ENCODE measurements around the gene FXYD1. TPM values are rescaled to one million over a fixed set of nuclear protein-coding genes. Genes with fewer than 3 reads are reported as not detected.

The FXYD1 gene
- total RNA-seq, 2 experiments from 2014 or later, result 0.57 to 11.5 TPM

DNA sequence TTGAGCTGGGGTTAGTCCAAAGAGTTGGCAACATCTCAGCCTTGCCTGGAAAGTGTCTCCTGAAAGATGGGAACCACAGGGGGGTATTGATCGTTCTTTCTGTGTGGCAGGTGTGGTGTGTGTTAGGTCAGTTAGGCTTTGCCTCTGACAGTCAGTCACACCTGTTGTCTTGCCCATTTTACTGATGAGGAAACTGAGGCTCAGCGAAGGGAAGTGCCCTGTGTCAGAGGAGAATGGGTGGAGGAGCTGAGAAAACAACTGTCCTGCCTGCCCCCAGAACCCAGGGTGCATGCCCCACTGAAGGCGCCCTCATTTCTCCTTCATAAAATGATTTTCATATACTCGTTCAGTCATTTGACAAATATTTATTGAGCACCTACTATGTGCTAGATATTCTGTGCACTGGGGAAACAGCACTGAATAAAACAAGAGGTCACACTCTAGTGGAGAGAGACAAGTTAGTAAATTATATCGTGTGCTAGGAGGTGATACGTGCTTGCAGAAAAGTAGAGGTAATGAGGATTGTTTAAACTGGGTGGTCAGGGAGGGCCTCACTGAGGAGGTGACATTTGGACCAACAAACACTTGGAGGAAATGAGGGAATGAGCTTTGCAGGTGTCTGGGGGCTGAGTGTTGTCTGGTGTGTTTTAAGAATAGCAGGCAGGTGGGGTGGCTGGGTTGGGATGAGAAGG is 17.5 kb downstream of the FXYD1 start:
- no peak for TF ChIP-seq EZH2phosphoT487 (IDR thresholded peaks at IDR 0.05; ENCODE audit: borderline replicate concordance, low read depth, low read length)
- H3K9me2 ChIP-seq (ENCODE audit: insufficient read depth, low read length), result no peaks in the 10 kb centered on the region
- CTCF ChIA-PET (ENCODE audit: unreplicated experiment), result no interaction called here

GRCh38 chr19:35156673-35157014 is 18.0 kb downstream of the FXYD1 start:
- H4K20me1 ChIP-seq (ENCODE audit: insufficient read depth, low read length), result no peaks in the 10 kb centered on the region
- intact Hi-C loops (cut with micrococcal nuclease; ENCODE audit: unreplicated experiment), result no loop called here
- TF ChIP-seq, protein P1, sequence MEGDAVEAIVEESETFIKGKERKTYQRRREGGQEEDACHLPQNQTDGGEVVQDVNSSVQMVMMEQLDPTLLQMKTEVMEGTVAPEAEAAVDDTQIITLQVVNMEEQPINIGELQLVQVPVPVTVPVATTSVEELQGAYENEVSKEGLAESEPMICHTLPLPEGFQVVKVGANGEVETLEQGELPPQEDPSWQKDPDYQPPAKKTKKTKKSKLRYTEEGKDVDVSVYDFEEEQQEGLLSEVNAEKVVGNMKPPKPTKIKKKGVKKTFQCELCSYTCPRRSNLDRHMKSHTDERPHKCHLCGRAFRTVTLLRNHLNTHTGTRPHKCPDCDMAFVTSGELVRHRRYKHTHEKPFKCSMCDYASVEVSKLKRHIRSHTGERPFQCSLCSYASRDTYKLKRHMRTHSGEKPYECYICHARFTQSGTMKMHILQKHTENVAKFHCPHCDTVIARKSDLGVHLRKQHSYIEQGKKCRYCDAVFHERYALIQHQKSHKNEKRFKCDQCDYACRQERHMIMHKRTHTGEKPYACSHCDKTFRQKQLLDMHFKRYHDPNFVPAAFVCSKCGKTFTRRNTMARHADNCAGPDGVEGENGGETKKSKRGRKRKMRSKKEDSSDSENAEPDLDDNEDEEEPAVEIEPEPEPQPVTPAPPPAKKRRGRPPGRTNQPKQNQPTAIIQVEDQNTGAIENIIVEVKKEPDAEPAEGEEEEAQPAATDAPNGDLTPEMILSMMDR (conservative IDR thresholded peaks at IDR 0.05; ENCODE audit: low read length), result no peak
- TF ChIP-seq EZH2phosphoT487 (IDR thresholded peaks at IDR 0.05; ENCODE audit: borderline replicate concordance, low read depth, low read length), result no peak
- peaks cover 51% of the 10 kb centered on the region for H3K36me3 ChIP-seq (ENCODE audit: insufficient read depth, low read length)
- peak overlapping the region; percentile 81 for H3K4me3 ChIP-seq (ENCODE audit: low read depth, low read length, poor library complexity, severe bottlenecking)
- H3K9me3 ChIP-seq (ENCODE audit: low read length), result no peaks in the 10 kb centered on the region
- CTCF ChIA-PET (ENCODE audit: unreplicated experiment), result no interaction called here
- peak overlapping the region; percentile 82 for H3K4me2 ChIP-seq (ENCODE audit: low read length)
- POLR2A ChIA-PET, result interaction anchor here (0.6 kb wide), 1 partner anchor 11 kb away, joined by 3 read pairs; no protein-coding TSS in a partner anchor
- no peaks in the 10 kb centered on the region for H3K9me2 ChIP-seq (ENCODE audit: insufficient read depth, low read length)
- no peak for DNase-seq (ENCODE audit: low spot score)
- BruUV-seq (replicated peaks), result no TSS peak
- H3K27ac ChIP-seq (ENCODE audit: low read depth, low read length, poor library complexity, severe bottlenecking), result no peak overlapping the region
- no peak overlapping the region for H2AFZ ChIP-seq (ENCODE audit: low read length)
- H3K4me1 ChIP-seq (ENCODE audit: insufficient read depth, low read length, poor library complexity, severe bottlenecking), result peaks cover 24% of the 10 kb centered on the region
- peaks cover 17% of the 10 kb centered on the region; the same call in 1 of the 2 replicates for H3K79me2 ChIP-seq (ENCODE audit: insufficient read depth, low read depth, low read length)

More for the DNA sequence above, 17.5 kb downstream of the FXYD1 start:
- BruUV-seq (replicated peaks), result no TSS peak
- Histone ChIP-seq H2AFZ (ENCODE audit: low read length) (no peak overlapping the region), H4K20me1 (ENCODE audit: insufficient read depth, low read length) (no peaks in the 10 kb centered on the region), H3K9me3 (ENCODE audit: low read length) (no peaks in the 10 kb centered on the region), H3K36me3 (ENCODE audit: insufficient read depth, low read length) (peaks cover 46% of the 10 kb centered on the region), H3K27ac (ENCODE audit: low read depth, low read length, poor library complexity, severe bottlenecking) (peak overlapping the region; percentile 51), H3K4me1 (ENCODE audit: insufficient read depth, low read length, poor library complexity, severe bottlenecking) (peaks cover 24% of the 10 kb centered on the region), H3K4me3 (ENCODE audit: low read depth, low read length, poor library complexity, severe bottlenecking) (peak overlapping the region; percentile 81), H3K79me2 (ENCODE audit: insufficient read depth, low read depth, low read length) (peaks cover 17% of the 10 kb centered on the region; the same call in 1 of the 2 replicates), H3K4me2 (ENCODE audit: low read length) (peak overlapping the region; percentile 82)
- DNase-seq (ENCODE audit: low spot score), result no peak
- intact Hi-C loops (cut with micrococcal nuclease; ENCODE audit: unreplicated experiment), result loop anchor here (2.0 kb wide), 1 partner anchor 55 kb away; no protein-coding TSS in a partner anchor
- POLR2A ChIA-PET, result interaction anchor here (0.6 kb wide), 1 partner anchor 11 kb away, joined by 3 read pairs; no protein-coding TSS in a partner anchor

DNA sequence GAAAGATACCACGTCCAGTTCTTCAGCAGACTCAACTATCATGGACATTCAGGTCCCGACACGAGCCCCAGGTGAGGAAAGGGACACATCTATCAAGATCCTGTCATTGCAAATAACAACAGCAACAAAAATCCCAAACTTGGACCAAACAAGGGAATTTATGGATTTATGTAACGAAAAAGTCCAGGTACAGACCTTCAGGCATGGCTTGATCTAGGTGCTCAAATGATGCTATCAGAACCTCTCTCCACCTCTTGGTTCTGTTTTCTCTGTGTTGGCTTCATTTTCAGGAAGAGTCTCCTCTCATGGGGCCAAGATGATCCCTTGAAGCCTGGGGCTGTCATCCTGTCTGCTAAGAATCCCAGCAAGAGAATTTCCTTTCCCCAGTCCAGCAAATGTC is 18.8 kb downstream of the FXYD1 start:
- Histone ChIP-seq H3K4me2 (ENCODE audit: low read length) (no peak overlapping the region), H3K9me2 (ENCODE audit: insufficient read depth, low read length) (no peaks in the 10 kb centered on the region), H3K4me1 (ENCODE audit: insufficient read depth, low read length, poor library complexity, severe bottlenecking) (peaks cover 24% of the 10 kb centered on the region), H3K27ac (ENCODE audit: low read depth, low read length, poor library complexity, severe bottlenecking) (no peak overlapping the region), H3K9me3 (ENCODE audit: low read length) (no peaks in the 10 kb centered on the region), H2AFZ (ENCODE audit: low read length) (no peak overlapping the region), H4K20me1 (ENCODE audit: insufficient read depth, low read length) (no peaks in the 10 kb centered on the region), H3K79me2 (ENCODE audit: insufficient read depth, low read depth, low read length) (peaks cover 17% of the 10 kb centered on the region; the same call in 1 of the 2 replicates), H3K36me3 (ENCODE audit: insufficient read depth, low read length) (peaks cover 59% of the 10 kb centered on the region), H3K4me3 (ENCODE audit: low read depth, low read length, poor library complexity, severe bottlenecking) (no peak overlapping the region)
- ChIA-PET CTCF (ENCODE audit: unreplicated experiment) (no interaction called here), POLR2A (no interaction called here)
- no peak for DNase-seq (ENCODE audit: low spot score)
- intact Hi-C loops (cut with micrococcal nuclease; ENCODE audit: unreplicated experiment), result no loop called here
- TF ChIP-seq, protein P1 (conservative IDR thresholded peaks at IDR 0.05; ENCODE audit: low read length), result no peak
- no peak for TF ChIP-seq EZH2phosphoT487 (IDR thresholded peaks at IDR 0.05; ENCODE audit: borderline replicate concordance, low read depth, low read length)
- BruUV-seq (replicated peaks), result no TSS peak
